Small intestine (tissue), 4 donors: ENCODE measurements around the gene CEP57. TPM values are rescaled to one million over a fixed set of nuclear protein-coding genes. Genes with fewer than 3 reads are reported as not detected.

Experiments used
- polyA plus RNA-seq, 4 donors: library from polyadenylated mRNA; stranded (reverse) in 3 of 4; unstranded in 1 of 4; fragments of 200-250 nt in 3 of 4; fragments of 120-200 nt in 1 of 4; gene quantifications; one replicate each; pipeline versions ENCODE4 v1.2.1 to v1.2.3, GENCODE V29; 2013
- donor health status: healthy with polysubstance abuse.
- donor health status: Bipolar disorder and iron deficiency.
- donor health status: healthy.

The CEP57 gene
- polyA plus RNA-seq, 4 donors = 27.0 to 76.4 (median 41.6) TPM

Other genes starting within 250 kb of the CEP57 start
- gene FAM76B, start 716 bp upstream of the CEP57 start, polyA plus RNA-seq = 10 to 100 TPM; 10.3 to 32.4 (median 10.6) TPM
- gene MTMR2, start 133.6 kb downstream of the CEP57 start, polyA plus RNA-seq = 10 to 100 TPM in 2 of 4 donors, 1 to 10 TPM in 2; 4.7 to 26.8 (median 9.9) TPM